CD14-positive monocyte (primary cell): ENCODE measurements around the gene MRPL48. TPM values are rescaled to one million over a fixed set of nuclear protein-coding genes. Genes with fewer than 3 reads are reported as not detected.
A peak's percentile ranks its signal among the peaks of the same experiment; 100 is the strongest.

Experiments used
- DNase-seq, 3 donors: peaks; one replicate each; pipeline ENCODE4 v3.0.0-alpha.2; 2011 to 2022
- H2AFZ ChIP-seq: 2 replicates; pipeline ENCODE4 v1.6.0; 2012; ENCODE audit warnings: mild to moderate bottlenecking, low read depth, low read length, inconsistent platforms; ENCODE audit not compliant: insufficient read depth, poor library complexity, severe bottlenecking
- H3K27ac ChIP-seq, 2 donors: 1 replicate in 1 of 2; 2 replicates in 1 of 2; pipeline ENCODE4 v1.5.1; 2012 to 2013; ENCODE audit warnings: low read length in 2 of 2, control low read depth in 1 of 2, inconsistent platforms in 1 of 2, low read depth in 1 of 2, mild to moderate bottlenecking in 1 of 2
- H3K27me3 ChIP-seq, 2 donors: one replicate each; pipeline versions ENCODE4 v1.6.0 to v1.6.1; 2011 to 2013; ENCODE audit warnings: low read length in 2 of 2; ENCODE audit not compliant: control insufficient read depth in 2 of 2, insufficient read depth in 2 of 2
- H3K36me3 ChIP-seq, 2 donors: replicated peaks in 1 of 2; 1 replicate in 1 of 2; 2 replicates in 1 of 2; pipeline versions ENCODE4 v1.5.1 to v1.6.1; 2012 to 2013; ENCODE audit warnings: low read length in 2 of 2, control low read depth in 1 of 2, inconsistent platforms in 1 of 2, mild to moderate bottlenecking in 1 of 2; ENCODE audit not compliant: insufficient read depth in 2 of 2, control insufficient read depth in 1 of 2
- H3K4me1 ChIP-seq, 2 donors: 1 replicate in 1 of 2; 2 replicates in 1 of 2; pipeline versions ENCODE4 v1.5.1 to v1.6.1; 2012 to 2013; ENCODE audit warnings: low read length in 2 of 2, control low read depth in 1 of 2, inconsistent platforms in 1 of 2, mild to moderate bottlenecking in 1 of 2, moderate library complexity in 1 of 2; ENCODE audit not compliant: insufficient read depth in 2 of 2, control insufficient read depth in 1 of 2
- H3K4me2 ChIP-seq: replicated peaks from 2 replicates; pipeline ENCODE3; 2012; ENCODE audit warnings: low read length, moderate library complexity, mild to moderate bottlenecking; ENCODE audit not compliant: poor library complexity, severe bottlenecking; ENCODE audit errors: extremely low read depth
- H3K4me3 ChIP-seq, 3 experiments: fragments of 200-600 bp in 1 of 3; sonication (generic) in 1 of 3; replicated peaks in 1 of 3; 1 replicate in 2 of 3; 2 replicates in 1 of 3; pipeline ENCODE4 v1.5.1; 2011 to 2013; ENCODE audit warnings: low read length in 3 of 3, mild to moderate bottlenecking in 3 of 3, control low read depth in 2 of 3, low read depth in 2 of 3, inconsistent platforms in 1 of 3, moderate library complexity in 1 of 3
- H3K79me2 ChIP-seq: 2 replicates; pipeline ENCODE4 v1.6.0; 2012; ENCODE audit warnings: mild to moderate bottlenecking, control low read depth, inconsistent platforms, low read length, moderate library complexity; ENCODE audit not compliant: insufficient read depth
- H3K9ac ChIP-seq: 2 replicates; pipeline ENCODE4 v1.6.0; 2017; ENCODE audit warnings: low read length, mild to moderate bottlenecking; ENCODE audit not compliant: insufficient read depth, poor library complexity, severe bottlenecking
- H3K9me3 ChIP-seq, 2 donors: replicated peaks in 1 of 2; 1 replicate in 1 of 2; 2 replicates in 1 of 2; pipeline versions ENCODE4 v1.5.1 to v1.6.1; 2012 to 2013; ENCODE audit warnings: low read length in 2 of 2, control low read depth in 1 of 2; ENCODE audit not compliant: control insufficient read depth in 1 of 2, insufficient read depth in 1 of 2
- H4K20me1 ChIP-seq: 2 replicates; pipeline ENCODE4 v1.6.0; 2012; ENCODE audit warnings: mild to moderate bottlenecking, low read length, control low read depth, moderate library complexity; ENCODE audit not compliant: insufficient read depth
- H3K27ac Mint-ChIP-seq, 7 donors: one replicate each; pipeline ENCODE4 v1.8.0; 2020; ENCODE audit warnings: mild to moderate bottlenecking in 7 of 7, mixed read lengths in 7 of 7, moderate library complexity in 6 of 7, inconsistent platforms in 2 of 7
- H3K27me3 Mint-ChIP-seq, 3 donors: one replicate each; pipeline ENCODE4 v1.8.0; 2021 to 2022; ENCODE audit warnings: low read depth in 3 of 3, mild to moderate bottlenecking in 3 of 3, mixed read lengths in 3 of 3, moderate library complexity in 3 of 3, inconsistent platforms in 1 of 3
- H3K36me3 Mint-ChIP-seq, 2 donors: one replicate each; pipeline ENCODE4 v1.8.0; 2020; ENCODE audit warnings: mixed read lengths in 2 of 2, inconsistent platforms in 1 of 2, mild to moderate bottlenecking in 1 of 2
- H3K4me1 Mint-ChIP-seq: one replicate; pipeline ENCODE4 v1.8.0; 2020; ENCODE audit warnings: mild to moderate bottlenecking, mixed read lengths
- H3K4me3 Mint-ChIP-seq, 2 donors: one replicate each; pipeline ENCODE4 v1.8.0; 2020; ENCODE audit warnings: mild to moderate bottlenecking in 2 of 2, mixed read lengths in 2 of 2, moderate library complexity in 1 of 2
- H3K9me3 Mint-ChIP-seq, 7 donors: one replicate each; pipeline ENCODE4 v1.8.0; 2020 to 2022; ENCODE audit warnings: mixed read lengths in 7 of 7, mild to moderate bottlenecking in 6 of 7, moderate library complexity in 6 of 7, inconsistent platforms in 2 of 7
- WGBS: methylation state at CpG from one replicate; pipeline ENCODE4 v1.1.5; 2013; ENCODE audit warnings: missing lambda C conversion rate; ENCODE audit not compliant: insufficient coverage; 5-methylcytosine and 5-hydroxymethylcytosine counted together
- intact Hi-C, 2 donors: fragments of 100-400 bp; cut with micrococcal nuclease; formaldehyde crosslinking; loops; one replicate each; pipeline versions ENCODE4 v1.15.0 to v1.15.1; 2023
- polyA plus RNA-seq, 3 donors: library from polyadenylated mRNA; depleted of rRNA in 1 of 3; unstranded in 2 of 3; stranded (reverse) in 1 of 3; fragments of 300-500 nt in 2 of 3; fragments of >200 nt in 1 of 3; fragmentation: Illumina TruSeq in 2 of 3; gene quantifications; 1 replicate in 2 of 3; 2 replicates in 1 of 3; pipeline ENCODE4 v1.2.3, GENCODE V29; 2012 to 2021
- TF ChIP-seq, protein P1 (sequence below): fragments of 200-600 bp; IDR thresholded peaks from one replicate; pipeline ENCODE4 v1.8.0; 2022; ENCODE audit warnings: antibody characterized with exemption, mild to moderate bottlenecking

The MRPL48 gene
- polyA plus RNA-seq, 3 donors = 17.8 to 43.1 (median 42.9) TPM

DNA sequence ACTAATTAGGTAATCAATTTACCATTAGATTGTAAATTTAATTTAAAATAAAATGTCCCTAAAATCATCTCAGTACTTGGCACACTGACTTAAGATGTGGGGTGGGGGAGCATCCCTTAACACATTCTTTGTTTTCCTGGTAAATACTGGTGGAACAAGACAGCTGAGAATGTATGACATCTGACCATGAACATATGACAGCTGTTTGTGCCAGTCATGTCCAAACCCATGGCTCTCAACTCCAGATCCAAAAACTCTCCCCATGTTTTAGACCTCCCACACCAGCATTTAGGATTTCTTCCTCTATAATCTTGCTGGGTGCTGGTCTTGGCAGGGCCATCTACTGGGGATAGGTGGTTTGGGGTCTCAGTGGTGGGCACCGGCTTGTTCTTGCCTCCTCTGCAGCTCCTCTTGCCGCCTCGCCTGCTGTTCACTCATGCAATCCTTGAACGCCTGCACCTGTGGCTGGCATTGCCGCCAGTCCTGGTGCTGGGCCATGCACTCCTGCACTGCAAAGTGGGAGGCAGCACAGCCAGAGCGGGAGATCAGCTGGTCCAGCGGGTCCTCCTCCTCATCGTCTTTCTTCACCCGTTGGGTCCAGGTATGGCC, 85.2 kb downstream of the MRPL48 start:
- no peak overlapping the region for H3K4me3 Mint-ChIP-seq
- peaks cover 0 to 2% (median 2%) of the 10 kb centered on the region in 3 donors for H3K27me3 Mint-ChIP-seq
- no peaks in the 10 kb centered on the region for H3K9me3 Mint-ChIP-seq
- no peaks in the 10 kb centered on the region for H3K27me3 ChIP-seq
- peaks cover 28% of the 10 kb centered on the region for H3K4me1 Mint-ChIP-seq
- no peak overlapping the region for H3K4me3 ChIP-seq
- H2AFZ ChIP-seq = no peak overlapping the region
- peaks cover 30 to 64% of the 10 kb centered on the region in 2 donors for H3K36me3 ChIP-seq
- TF ChIP-seq, protein P1, sequence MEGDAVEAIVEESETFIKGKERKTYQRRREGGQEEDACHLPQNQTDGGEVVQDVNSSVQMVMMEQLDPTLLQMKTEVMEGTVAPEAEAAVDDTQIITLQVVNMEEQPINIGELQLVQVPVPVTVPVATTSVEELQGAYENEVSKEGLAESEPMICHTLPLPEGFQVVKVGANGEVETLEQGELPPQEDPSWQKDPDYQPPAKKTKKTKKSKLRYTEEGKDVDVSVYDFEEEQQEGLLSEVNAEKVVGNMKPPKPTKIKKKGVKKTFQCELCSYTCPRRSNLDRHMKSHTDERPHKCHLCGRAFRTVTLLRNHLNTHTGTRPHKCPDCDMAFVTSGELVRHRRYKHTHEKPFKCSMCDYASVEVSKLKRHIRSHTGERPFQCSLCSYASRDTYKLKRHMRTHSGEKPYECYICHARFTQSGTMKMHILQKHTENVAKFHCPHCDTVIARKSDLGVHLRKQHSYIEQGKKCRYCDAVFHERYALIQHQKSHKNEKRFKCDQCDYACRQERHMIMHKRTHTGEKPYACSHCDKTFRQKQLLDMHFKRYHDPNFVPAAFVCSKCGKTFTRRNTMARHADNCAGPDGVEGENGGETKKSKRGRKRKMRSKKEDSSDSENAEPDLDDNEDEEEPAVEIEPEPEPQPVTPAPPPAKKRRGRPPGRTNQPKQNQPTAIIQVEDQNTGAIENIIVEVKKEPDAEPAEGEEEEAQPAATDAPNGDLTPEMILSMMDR = no peak
- H3K4me1 ChIP-seq = peaks cover 20% of the 10 kb centered on the region in 2 donors
- WGBS = 100% methylated on average over 3 of the region's 9 CpGs
- DNase-seq = no peak
- no peak overlapping the region for H3K4me2 ChIP-seq
- no peak overlapping the region for H3K9ac ChIP-seq
- H3K27ac Mint-ChIP-seq = no peak overlapping the region
- H3K9me3 ChIP-seq = no peaks in the 10 kb centered on the region
- intact Hi-C loops = no loop called here
- no peak overlapping the region for H3K27ac ChIP-seq
- H4K20me1 ChIP-seq = no peaks in the 10 kb centered on the region
- H3K79me2 ChIP-seq = peaks cover 47% of the 10 kb centered on the region
- H3K36me3 Mint-ChIP-seq = peaks cover 28 to 48% of the 10 kb centered on the region in 2 donors

DNA sequence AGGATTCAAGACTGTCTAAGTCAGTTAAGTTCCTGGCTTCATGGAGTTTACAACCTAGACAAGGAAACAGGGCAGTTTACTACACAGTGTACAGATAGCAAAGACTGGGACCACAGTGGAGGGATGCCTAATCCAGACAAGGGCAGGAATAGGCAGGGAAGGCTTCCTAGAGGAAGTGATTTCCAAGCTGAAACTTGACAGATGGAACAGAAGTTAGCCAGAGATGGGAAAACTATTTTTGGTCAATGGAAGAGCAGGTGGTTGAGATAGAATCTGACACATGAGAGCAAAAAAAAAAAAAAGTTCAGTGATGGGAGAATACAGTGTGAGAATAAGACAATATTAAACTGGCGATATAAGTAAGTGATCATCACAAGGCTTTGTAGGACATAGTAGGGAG, 87.7 kb downstream of the MRPL48 start:
- Histone ChIP-seq H2AFZ (no peak overlapping the region), H3K27me3 (no peaks in the 10 kb centered on the region), H3K4me2 (no peak overlapping the region), H3K9me3 (no peaks in the 10 kb centered on the region), H3K79me2 (peaks cover 47% of the 10 kb centered on the region), H3K9ac (no peak overlapping the region), H3K36me3 (peaks cover 24 to 46% of the 10 kb centered on the region in 2 donors), H3K4me1 (peaks cover 20% of the 10 kb centered on the region in 2 donors), H3K4me3 (peak overlapping the region in 1 of 3 experiments; percentile 88), H3K27ac (peak overlapping the region in 1 of 2 donors; percentile 90), H4K20me1 (no peaks in the 10 kb centered on the region)
- no CpG with 5 or more reads among the region's 1 CpG for WGBS
- peaks cover 31 to 47% of the 10 kb centered on the region in 2 donors for H3K36me3 Mint-ChIP-seq
- peaks cover 0 to 2% (median 2%) of the 10 kb centered on the region in 3 donors for H3K27me3 Mint-ChIP-seq
- intact Hi-C loops = no loop called here
- peaks cover 28% of the 10 kb centered on the region for H3K4me1 Mint-ChIP-seq
- no peak for DNase-seq
- TF ChIP-seq, protein P1 = no peak
- peak overlapping the region in 4 of 7 donors; percentile 38 to 95 (median 59) for H3K27ac Mint-ChIP-seq
- no peaks in the 10 kb centered on the region for H3K9me3 Mint-ChIP-seq
- peak overlapping the region in 1 of 2 donors; percentile 6 for H3K4me3 Mint-ChIP-seq
